Measurements from ENCODE around the gene IFNAR2. TPM values are rescaled to one million over a fixed set of nuclear protein-coding genes. Genes with fewer than 3 reads are reported as not detected.
"Not testable (repeated sequence)": the region's sequence is repeated elsewhere in the genome, so short reads cannot be mapped to it uniquely, and the experiment has no call there.

The IFNAR2 gene
- total RNA-seq, 1 donor from 2014 or later: 17.0 TPM

DNA sequence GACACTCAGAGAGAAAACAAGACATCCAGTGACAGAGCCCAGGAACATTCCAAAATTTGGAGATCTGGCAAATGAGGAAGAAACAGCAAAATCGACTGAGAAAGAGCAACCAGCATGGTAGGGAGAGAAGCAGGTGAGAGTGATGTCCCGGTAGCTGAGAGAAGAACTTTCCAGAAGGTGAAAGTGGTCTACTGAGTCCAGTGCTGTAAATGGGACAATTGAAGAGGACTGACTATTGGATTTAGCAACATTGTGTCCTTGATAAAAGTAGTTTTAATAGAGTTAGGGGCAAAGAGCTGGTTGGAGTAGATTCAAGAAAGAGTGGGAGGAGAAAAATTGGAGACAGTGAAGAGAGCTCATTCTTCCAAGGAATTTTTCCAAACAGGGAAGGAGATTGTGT, 21.4 kb downstream of the IFNAR2 start:
- TF ChIP-seq, protein P1, sequence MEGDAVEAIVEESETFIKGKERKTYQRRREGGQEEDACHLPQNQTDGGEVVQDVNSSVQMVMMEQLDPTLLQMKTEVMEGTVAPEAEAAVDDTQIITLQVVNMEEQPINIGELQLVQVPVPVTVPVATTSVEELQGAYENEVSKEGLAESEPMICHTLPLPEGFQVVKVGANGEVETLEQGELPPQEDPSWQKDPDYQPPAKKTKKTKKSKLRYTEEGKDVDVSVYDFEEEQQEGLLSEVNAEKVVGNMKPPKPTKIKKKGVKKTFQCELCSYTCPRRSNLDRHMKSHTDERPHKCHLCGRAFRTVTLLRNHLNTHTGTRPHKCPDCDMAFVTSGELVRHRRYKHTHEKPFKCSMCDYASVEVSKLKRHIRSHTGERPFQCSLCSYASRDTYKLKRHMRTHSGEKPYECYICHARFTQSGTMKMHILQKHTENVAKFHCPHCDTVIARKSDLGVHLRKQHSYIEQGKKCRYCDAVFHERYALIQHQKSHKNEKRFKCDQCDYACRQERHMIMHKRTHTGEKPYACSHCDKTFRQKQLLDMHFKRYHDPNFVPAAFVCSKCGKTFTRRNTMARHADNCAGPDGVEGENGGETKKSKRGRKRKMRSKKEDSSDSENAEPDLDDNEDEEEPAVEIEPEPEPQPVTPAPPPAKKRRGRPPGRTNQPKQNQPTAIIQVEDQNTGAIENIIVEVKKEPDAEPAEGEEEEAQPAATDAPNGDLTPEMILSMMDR (conservative IDR thresholded peaks at IDR 0.05): no peak
- DNase-seq (ENCODE audit: extremely low spot score, unreplicated experiment): no peak

DNA sequence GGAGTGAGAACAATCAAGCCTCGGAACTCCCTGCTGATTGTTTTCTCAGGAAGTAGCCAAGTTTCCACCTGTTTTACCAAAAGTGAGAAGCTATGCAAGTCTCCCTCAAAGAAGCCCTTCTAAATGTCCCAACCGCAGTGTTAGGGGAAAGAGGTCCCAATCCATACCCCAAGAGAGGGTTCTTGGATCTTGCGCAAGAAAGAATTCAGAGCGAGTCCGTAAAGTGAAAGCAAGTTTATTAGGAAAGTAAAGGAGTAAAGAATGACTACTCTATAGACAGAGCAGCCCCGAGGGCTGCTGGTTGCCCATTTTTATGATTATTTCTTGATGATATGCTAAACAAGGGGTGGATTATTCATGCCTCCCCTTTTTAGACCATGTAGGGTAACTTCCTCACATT, 23.6 kb downstream of the IFNAR2 start:
- H3K4me3 Mint-ChIP-seq; DNase-seq (ENCODE audit: extremely low spot score, unreplicated experiment); H3K27ac Mint-ChIP-seq; H3K27me3 Mint-ChIP-seq; H3K9me3 Mint-ChIP-seq; H3K4me1 Mint-ChIP-seq (ENCODE audit: unreplicated experiment): not testable (repeated sequence)
- H3K36me3 Mint-ChIP-seq: peaks cover 37% of the 10 kb centered on the region

More for the DNA sequence above, 21.4 kb downstream of the IFNAR2 start:
- H3K9me3 Mint-ChIP-seq: no peaks in the 10 kb centered on the region
- no peak overlapping the region for H3K4me3 Mint-ChIP-seq
- H3K27ac Mint-ChIP-seq: no peak overlapping the region
- H3K4me1 Mint-ChIP-seq (ENCODE audit: unreplicated experiment): no peaks in the 10 kb centered on the region
- peaks cover 37% of the 10 kb centered on the region for H3K36me3 Mint-ChIP-seq
- no peaks in the 10 kb centered on the region for H3K27me3 Mint-ChIP-seq

DNA sequence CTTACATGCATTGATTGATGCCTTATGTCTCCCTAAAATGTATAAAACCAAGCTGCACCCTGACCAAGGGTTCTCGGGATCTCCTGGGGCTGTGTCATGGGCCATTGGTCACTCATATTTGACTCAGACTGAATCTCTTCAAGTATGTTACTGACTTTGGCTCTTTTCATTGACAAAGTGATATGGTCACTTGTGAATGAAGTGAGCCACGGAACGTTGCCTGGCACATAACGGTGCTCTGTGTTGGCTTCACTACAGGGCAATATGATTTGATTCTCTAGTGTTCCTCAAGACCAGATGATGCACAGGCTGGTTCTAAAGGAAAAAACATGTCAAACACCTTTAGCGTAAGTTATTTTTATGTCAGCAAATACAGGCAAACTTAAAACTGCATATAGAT, 25.0 kb downstream of the IFNAR2 start:
- no peaks in the 10 kb centered on the region for H3K4me1 Mint-ChIP-seq (ENCODE audit: unreplicated experiment)
- peaks cover 42% of the 10 kb centered on the region for H3K36me3 Mint-ChIP-seq
- no peak overlapping the region for H3K4me3 Mint-ChIP-seq
- TF ChIP-seq, protein P1 (conservative IDR thresholded peaks at IDR 0.05): no peak
- H3K27me3 Mint-ChIP-seq: no peaks in the 10 kb centered on the region
- no peak for DNase-seq (ENCODE audit: extremely low spot score, unreplicated experiment)
- peaks cover 5% of the 10 kb centered on the region for H3K9me3 Mint-ChIP-seq
- no peak overlapping the region for H3K27ac Mint-ChIP-seq

DNA sequence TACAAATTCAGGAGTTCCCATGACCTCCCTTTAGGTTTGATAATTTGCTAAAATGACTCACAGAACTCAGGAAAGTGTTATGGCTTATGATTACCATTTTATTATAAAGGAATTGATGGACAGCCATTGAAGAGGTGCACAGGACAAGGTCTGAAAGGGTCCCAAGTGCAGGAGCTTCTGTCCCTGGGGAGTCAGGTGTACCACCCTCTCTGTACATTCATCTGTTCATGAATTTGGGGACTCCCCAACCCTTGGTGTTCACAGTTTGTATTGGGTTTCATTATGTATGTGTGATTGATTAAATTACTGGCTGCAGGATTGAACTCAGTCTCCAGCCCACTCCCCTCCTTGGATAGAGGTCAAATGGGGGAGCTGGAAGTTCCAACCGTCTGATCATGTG, 25.7 kb downstream of the IFNAR2 start:
- Mint-ChIP-seq H3K4me3 (no peak overlapping the region), H3K4me1 (ENCODE audit: unreplicated experiment) (no peaks in the 10 kb centered on the region), H3K36me3 (peaks cover 41% of the 10 kb centered on the region), H3K9me3 (peaks cover 5% of the 10 kb centered on the region), H3K27ac (no peak overlapping the region), H3K27me3 (no peaks in the 10 kb centered on the region)
- DNase-seq (ENCODE audit: extremely low spot score, unreplicated experiment): no peak
- TF ChIP-seq, protein P1 (conservative IDR thresholded peaks at IDR 0.05): no peak

DNA sequence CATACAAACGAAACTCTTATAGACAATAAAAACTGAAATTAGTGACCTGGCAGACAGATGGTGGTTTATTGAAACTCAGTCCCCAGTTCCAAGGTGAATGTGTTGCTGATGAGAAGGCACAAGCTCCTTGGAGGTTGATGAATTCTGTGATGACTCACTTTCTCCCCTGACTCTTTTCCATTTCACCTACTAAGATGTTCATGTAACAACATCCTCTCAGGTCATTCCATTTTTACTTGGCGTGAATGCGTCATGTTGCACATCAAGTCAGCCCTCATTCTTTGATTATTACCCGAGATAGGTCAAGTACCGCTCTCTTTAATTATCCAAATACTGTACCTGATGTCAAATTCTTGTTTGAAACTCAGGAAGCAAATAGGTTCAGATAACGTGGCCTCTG, 26.3 kb downstream of the IFNAR2 start:
- no peak for DNase-seq (ENCODE audit: extremely low spot score, unreplicated experiment)
- TF ChIP-seq, protein P1 (conservative IDR thresholded peaks at IDR 0.05): no peak
- Mint-ChIP-seq H3K9me3 (peaks cover 5% of the 10 kb centered on the region), H3K4me1 (ENCODE audit: unreplicated experiment) (no peaks in the 10 kb centered on the region), H3K27ac (no peak overlapping the region), H3K27me3 (no peaks in the 10 kb centered on the region), H3K4me3 (no peak overlapping the region), H3K36me3 (peaks cover 37% of the 10 kb centered on the region)

DNA sequence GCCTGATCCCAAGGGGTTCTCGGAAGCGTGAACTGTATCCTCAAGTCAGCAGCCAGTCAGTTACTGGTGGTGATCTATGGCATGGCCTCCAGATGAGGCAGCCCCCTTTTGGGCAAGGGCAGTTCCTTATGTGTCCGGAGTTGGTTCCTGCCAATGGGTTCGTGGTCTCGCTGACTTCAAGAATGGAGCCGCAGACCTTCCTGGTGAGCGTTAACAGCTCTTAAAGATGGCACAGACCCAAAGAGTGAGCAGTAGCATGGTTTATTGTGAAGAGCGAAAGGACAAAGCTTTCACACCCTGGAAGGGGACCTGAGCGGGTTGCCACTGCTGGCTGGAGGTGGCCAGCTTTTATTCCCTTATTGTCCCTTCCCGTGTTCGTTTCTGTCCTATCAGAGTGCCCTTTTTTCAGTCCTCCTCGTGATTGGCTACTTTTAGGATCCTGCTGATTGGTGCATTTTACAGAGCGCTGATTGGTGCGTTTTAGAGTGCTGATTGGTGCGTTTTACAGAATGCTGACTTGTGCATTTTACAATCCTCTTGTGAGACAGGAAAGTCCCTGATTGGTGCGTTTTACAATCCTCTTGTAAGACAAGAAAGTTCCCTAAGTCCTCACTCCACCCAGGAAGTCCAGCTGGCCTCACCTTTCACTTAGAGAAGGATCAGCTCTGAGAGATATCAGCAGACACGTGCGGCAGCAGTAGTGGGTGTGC, 27.5 kb downstream of the IFNAR2 start:
- H3K27me3 Mint-ChIP-seq: no peaks in the 10 kb centered on the region
- H3K36me3 Mint-ChIP-seq: peaks cover 31% of the 10 kb centered on the region
- H3K27ac Mint-ChIP-seq: no peak overlapping the region
- TF ChIP-seq, protein P1 (conservative IDR thresholded peaks at IDR 0.05): no peak
- no peak for DNase-seq (ENCODE audit: extremely low spot score, unreplicated experiment)
- no peaks in the 10 kb centered on the region for H3K4me1 Mint-ChIP-seq (ENCODE audit: unreplicated experiment)
- peaks cover 5% of the 10 kb centered on the region for H3K9me3 Mint-ChIP-seq
- H3K4me3 Mint-ChIP-seq: no peak overlapping the region

All from type B pancreatic cell (in vitro differentiated cells).